Peyer's patch (tissue), 4 donors: ENCODE measurements around the gene ANTXRL. TPM values are rescaled to one million over a fixed set of nuclear protein-coding genes. Genes with fewer than 3 reads are reported as not detected.
"Not testable (repeated sequence)": the region's sequence is repeated elsewhere in the genome, so short reads cannot be mapped to it uniquely, and the experiment has no call there.

Experiments
- DNase-seq, 3 donors: peaks; one replicate each; pipeline ENCODE4 v3.0.0-alpha.2; 2017 to 2019
- H3K27ac ChIP-seq, 4 donors: fragments of 200-600 bp; sonication (generic); one replicate each; pipeline ENCODE4 v1.5.1; 2016 to 2019
- H3K27me3 ChIP-seq, 2 donors: fragments of 200-600 bp; sonication (generic); one replicate each; pipeline ENCODE4 v1.5.1; 2019
- H3K36me3 ChIP-seq, 3 donors: fragments of 200-600 bp; sonication (generic); one replicate each; pipeline ENCODE4 v1.5.1; 2016 to 2019
- H3K4me1 ChIP-seq, 4 donors: fragments of 200-600 bp; sonication (generic); one replicate each; pipeline ENCODE4 v1.5.1; 2016 to 2019
- H3K4me3 ChIP-seq, 4 donors: fragments of 200-600 bp; sonication (generic); 1 replicate in 3 of 4; 2 replicates in 1 of 4; pipeline ENCODE4 v1.5.1; 2016 to 2019; ENCODE audit warnings: mild to moderate bottlenecking in 1 of 4
- H3K9me3 ChIP-seq, 4 donors: fragments of 200-600 bp; sonication (generic); one replicate each; pipeline ENCODE4 v1.5.1; 2016 to 2019; ENCODE audit warnings: mild to moderate bottlenecking in 1 of 4
- POLR2A ChIP-seq, 2 donors: fragments of 450-650 bp; IDR thresholded peaks; one replicate each; pipeline ENCODE4 v1.5.1; 2017; ENCODE audit warnings: antibody characterized with exemption in 2 of 2, mild to moderate bottlenecking in 2 of 2, moderate library complexity in 2 of 2
- total RNA-seq, 4 donors: library from RNA; depleted of rRNA; stranded (reverse); fragments of >200 nt; gene quantifications; one replicate each; pipeline ENCODE4 v1.1.0, GENCODE V29; 2016
- TF ChIP-seq, protein P1 (sequence below), 6 experiments: fragments of 450-650 bp in 4 of 6; fragments of 200-600 bp in 2 of 6; sonication (generic) in 1 of 6; IDR thresholded peaks; one replicate each; pipeline ENCODE4 v1.5.1; 2017 to 2019; ENCODE audit warnings: antibody characterized with exemption in 6 of 6, mild to moderate bottlenecking in 3 of 6, moderate library complexity in 1 of 6

ANTXRL gene
- total RNA-seq, 4 donors from 2014 or later: not detected

DNA sequence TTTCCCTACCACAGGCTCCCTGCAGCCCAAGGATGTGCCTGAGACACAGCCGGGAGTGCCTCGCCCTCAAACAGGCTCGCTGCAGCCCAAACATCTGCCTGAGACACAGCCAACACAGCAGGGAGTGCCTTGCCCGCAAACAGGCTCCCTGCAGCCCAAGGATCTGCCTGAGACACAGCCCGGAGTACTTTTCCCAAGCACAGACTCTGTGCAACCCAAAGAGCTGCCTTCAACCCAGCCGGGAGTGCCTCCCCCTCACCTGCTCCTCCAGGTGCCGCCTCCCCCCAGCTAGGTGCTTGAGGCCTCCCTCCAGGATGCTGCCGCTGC is 42.9 kb downstream of the ANTXRL start:
- Histone ChIP-seq H3K9me3 (no peaks in the 10 kb centered on the region), H3K27ac (no peak overlapping the region), H3K36me3 (no peaks in the 10 kb centered on the region), H3K4me1 (no peaks in the 10 kb centered on the region), H3K27me3 (no peaks in the 10 kb centered on the region), H3K4me3 (no peak overlapping the region)
- TF ChIP-seq, protein P1, sequence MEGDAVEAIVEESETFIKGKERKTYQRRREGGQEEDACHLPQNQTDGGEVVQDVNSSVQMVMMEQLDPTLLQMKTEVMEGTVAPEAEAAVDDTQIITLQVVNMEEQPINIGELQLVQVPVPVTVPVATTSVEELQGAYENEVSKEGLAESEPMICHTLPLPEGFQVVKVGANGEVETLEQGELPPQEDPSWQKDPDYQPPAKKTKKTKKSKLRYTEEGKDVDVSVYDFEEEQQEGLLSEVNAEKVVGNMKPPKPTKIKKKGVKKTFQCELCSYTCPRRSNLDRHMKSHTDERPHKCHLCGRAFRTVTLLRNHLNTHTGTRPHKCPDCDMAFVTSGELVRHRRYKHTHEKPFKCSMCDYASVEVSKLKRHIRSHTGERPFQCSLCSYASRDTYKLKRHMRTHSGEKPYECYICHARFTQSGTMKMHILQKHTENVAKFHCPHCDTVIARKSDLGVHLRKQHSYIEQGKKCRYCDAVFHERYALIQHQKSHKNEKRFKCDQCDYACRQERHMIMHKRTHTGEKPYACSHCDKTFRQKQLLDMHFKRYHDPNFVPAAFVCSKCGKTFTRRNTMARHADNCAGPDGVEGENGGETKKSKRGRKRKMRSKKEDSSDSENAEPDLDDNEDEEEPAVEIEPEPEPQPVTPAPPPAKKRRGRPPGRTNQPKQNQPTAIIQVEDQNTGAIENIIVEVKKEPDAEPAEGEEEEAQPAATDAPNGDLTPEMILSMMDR (IDR thresholded peaks at IDR 0.05): no peak
- TF ChIP-seq POLR2A (IDR thresholded peaks at IDR 0.05): no peak
- DNase-seq: no peak

DNA sequence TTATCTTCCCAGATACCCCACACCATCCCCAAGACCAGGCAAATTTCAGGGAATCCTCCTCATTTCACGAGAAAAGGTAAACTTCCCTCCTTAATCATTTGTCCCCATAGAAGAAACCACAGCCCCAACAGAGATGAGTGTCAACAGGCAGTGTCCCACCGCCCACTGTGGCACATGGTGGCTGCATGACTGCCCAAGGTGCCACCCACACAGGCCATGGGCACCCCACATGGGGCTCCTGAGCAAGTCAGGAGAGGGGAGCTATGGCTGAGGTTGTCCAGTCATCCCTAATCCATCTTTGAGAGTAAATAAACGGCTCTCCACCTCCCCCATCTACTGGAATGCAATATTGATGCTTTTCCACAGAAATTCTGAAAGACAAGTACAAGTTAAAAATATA is 44.1 kb downstream of the ANTXRL start:
- no peak overlapping the region for H3K4me3 ChIP-seq
- H3K27me3 ChIP-seq: no peaks in the 10 kb centered on the region
- H3K36me3 ChIP-seq: no peaks in the 10 kb centered on the region
- H3K27ac ChIP-seq: no peak overlapping the region
- H3K4me1 ChIP-seq: no peaks in the 10 kb centered on the region
- no peaks in the 10 kb centered on the region for H3K9me3 ChIP-seq
- DNase-seq: no peak
- TF ChIP-seq POLR2A (IDR thresholded peaks at IDR 0.05): no peak
- TF ChIP-seq, protein P1 (IDR thresholded peaks at IDR 0.05): no peak

DNA sequence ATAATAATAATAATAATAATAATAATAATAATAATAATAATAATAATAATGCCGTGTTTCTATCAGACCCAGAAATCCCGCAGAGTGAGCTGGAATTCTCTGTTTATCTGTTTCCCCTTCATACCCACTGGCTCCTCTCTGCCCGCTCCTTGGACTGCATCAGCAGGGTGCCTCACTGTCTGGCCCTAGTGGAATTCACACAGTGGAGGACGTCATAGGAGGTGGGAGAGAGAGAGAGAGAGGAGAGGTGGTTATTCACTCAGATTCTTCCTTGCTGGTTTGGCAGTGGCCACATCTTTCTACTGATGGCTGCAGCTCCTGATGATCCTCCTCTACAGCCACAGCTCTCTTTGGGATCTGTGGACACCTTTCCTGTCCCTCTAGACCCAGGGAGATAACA is 78.7 kb downstream of the ANTXRL start:
- DNase-seq, H3K36me3 ChIP-seq, H3K4me3 ChIP-seq, H3K9me3 ChIP-seq, H3K27me3 ChIP-seq, H3K27ac ChIP-seq, H3K4me1 ChIP-seq: not testable (repeated sequence)

DNA sequence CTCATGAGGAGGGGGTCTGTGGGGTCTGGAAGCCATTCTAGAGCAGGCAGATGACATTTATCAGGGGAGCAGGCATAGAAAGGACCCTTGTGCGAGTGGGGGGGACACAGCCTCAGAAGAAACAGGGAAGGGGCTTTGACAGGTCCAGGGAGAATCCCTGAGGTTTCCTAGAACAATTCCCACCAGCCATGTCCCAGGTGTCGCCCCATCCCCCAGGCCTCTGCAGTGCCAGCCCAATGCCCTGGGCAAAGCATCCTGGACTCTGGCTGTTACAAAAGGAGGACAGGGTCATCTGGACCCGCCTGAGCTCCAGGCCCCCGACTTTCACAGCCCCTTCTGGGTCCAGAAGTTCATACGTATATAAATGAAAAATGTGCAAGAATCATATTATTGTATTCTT is 80.4 kb downstream of the ANTXRL start:
- not testable (repeated sequence) for H3K27ac ChIP-seq, H3K27me3 ChIP-seq, H3K9me3 ChIP-seq, H3K4me3 ChIP-seq, H3K4me1 ChIP-seq, H3K36me3 ChIP-seq, DNase-seq

DNA sequence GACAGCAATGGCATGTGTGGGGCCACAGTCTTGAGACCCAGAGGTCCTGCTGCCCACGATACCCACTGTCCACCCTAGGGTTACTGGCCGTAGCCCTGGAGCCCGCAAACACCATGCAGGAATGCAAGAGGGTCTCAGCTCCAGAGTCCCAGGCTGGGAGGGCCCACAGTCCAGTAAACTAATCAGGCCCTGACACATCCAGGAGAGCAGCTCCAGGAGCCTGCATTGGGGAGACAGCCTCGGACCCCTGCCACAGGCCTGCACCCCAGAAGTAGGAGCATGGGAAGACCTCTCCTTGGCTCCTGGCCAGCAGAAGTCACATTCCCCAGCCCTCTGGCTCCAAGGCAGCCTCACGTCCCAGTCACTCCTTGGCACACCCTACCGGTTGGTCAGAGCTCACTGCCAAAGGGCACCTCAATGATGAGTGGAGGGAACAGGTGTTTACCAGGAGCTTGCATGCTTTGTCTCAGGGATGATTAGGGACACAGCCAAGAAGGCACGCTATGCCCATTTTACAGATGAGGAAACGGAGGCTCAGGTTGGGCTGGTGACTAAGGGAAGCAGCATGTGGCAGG is 81.0 kb downstream of the ANTXRL start:
- not testable (repeated sequence) for H3K27ac ChIP-seq, H3K4me3 ChIP-seq, H3K36me3 ChIP-seq, H3K4me1 ChIP-seq, H3K27me3 ChIP-seq, DNase-seq, H3K9me3 ChIP-seq

DNA sequence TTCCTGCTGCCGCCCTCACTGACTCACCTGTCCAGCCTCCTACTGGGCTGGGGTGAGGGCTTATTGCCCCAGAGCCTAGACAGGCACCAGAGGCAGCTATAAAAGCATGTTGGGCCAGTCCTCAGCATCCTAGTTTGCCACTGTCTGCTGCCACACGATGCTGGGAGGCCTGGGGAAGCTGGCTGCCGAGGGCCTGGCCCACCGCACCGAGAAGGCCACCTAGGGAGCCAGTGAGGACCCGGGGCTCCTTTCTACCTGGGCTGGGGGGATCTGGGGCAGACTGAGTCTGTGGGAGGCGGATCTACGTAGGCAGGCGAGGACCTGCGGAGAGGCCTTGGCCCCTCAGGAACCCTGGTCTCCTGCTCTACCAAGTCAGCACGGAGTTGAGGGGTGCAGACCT is 82.2 kb downstream of the ANTXRL start:
- H3K27ac ChIP-seq, H3K27me3 ChIP-seq, H3K4me1 ChIP-seq, DNase-seq, H3K36me3 ChIP-seq, H3K9me3 ChIP-seq, H3K4me3 ChIP-seq: not testable (repeated sequence)

DNA sequence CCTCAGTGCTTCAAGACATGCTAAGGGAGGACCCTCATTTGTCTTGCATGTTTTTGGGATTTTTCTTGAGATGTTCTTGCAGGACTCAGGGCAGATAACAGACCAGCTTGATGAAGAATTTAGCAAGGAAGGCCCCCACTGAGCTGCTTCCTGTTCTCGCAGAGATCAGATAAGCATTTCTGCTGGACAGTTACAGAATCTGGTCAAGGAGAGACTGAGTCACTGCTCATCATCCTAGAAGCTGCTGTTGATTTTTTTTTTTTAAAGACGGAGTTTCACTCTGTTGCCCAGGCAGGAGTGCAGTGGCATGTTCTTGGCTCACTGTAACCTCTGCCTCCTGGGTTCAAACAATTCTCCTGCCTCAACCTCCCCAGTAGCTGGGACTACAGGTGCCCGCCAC is 87.6 kb downstream of the ANTXRL start:
- not testable (repeated sequence) for DNase-seq, H3K9me3 ChIP-seq, H3K27me3 ChIP-seq

DNA sequence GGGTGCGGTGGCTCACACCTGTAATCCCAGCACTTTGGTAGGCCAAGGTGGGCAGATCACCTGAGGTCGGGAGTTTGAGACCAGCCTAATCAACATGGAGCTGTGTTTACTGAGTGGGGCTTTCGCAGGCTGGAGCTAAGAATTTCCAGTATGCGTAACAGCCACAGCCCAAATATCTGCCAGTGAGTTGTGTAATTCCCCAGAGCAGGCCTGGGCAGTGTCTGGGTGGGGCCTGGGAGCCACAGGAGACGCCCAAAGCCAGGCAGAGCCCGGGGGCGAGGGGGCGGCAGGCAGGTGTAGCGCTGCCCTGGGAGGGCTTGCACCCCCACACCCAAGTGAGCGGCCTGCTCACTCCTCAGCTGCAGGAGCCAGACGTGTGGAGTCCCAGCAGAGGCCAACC is 88.6 kb downstream of the ANTXRL start, which contains the start of gene ANXA8L1:
Gene ANXA8L1 (plus strand): TSS at position 371 of the 400 bp plus-strand sequence. CDS start 76 bp downstream, outside the sequence.
- H3K36me3 ChIP-seq, H3K4me1 ChIP-seq, H3K4me3 ChIP-seq, DNase-seq, H3K27ac ChIP-seq, H3K27me3 ChIP-seq, H3K9me3 ChIP-seq: not testable (repeated sequence)

More for the DNA sequence above, 87.6 kb downstream of the ANTXRL start:
- not testable (repeated sequence) for H3K27ac ChIP-seq, H3K36me3 ChIP-seq, H3K4me3 ChIP-seq, H3K4me1 ChIP-seq

DNA sequence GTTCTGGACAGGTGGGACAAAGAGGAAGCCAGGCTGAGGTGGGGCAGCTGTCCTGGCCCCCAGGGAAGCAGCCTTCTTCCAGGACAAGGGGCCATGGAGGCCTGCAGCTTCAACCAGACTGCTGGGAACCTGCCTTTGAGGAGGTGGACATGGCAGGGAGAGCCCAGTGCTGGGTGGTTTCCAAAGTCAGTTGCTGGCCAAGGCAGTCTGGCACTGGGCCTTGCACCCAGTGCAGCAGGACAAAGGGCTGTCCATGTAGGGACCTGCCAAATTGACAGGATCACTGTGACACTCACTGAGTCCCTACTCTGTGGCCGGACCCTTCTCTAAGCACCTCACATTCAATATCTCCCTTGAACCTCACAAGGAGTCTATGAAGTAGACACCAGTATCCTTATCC is 90.2 kb downstream of the ANTXRL start:
- H3K9me3 ChIP-seq, DNase-seq, H3K36me3 ChIP-seq, H3K4me1 ChIP-seq, H3K4me3 ChIP-seq, H3K27ac ChIP-seq, H3K27me3 ChIP-seq: not testable (repeated sequence)

DNA sequence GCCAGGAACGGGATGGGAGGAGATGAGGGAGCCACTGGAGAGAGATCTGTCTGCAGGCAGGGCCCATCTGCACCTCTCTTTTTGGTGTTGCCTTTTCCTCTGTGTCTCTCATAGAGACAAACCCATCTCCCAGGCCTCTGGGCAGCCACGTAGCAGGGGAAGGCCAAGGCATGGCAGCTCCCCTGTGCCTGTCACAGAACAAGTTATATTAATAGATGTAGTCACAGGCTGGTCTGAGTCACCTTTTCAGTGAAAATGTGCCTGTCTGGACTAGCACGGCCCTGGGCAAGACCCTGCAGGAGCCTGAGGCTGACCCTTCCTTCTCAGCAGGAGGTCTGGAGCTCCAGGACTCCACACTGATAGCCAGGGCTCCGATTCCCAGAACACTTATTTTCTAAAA is 90.9 kb downstream of the ANTXRL start:
- not testable (repeated sequence) for DNase-seq, H3K9me3 ChIP-seq

DNA sequence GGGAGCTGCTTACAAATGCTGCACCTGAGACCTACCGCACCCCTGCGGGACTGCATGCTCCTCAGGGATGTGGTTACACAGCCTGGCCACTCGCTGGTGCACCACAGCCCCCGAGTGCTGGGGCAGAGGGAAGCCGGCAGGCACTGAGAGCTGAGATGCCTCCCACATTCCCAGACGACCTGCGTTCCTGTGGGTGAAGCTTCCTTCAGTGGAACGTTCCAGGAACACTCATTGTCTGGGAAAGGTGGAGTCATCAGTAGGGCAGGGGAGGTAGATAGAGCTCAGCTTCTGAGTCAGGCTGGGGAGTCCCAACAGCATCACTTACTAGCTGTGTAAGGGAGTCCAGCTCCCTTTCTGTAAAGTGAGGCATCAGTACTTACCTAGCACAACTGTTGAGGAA is 91.3 kb downstream of the ANTXRL start:
- not testable (repeated sequence) for H3K36me3 ChIP-seq, DNase-seq, H3K27me3 ChIP-seq, H3K9me3 ChIP-seq, H3K4me1 ChIP-seq, H3K4me3 ChIP-seq, H3K27ac ChIP-seq

More for the DNA sequence above, 90.9 kb downstream of the ANTXRL start:
- not testable (repeated sequence) for H3K27ac ChIP-seq, H3K36me3 ChIP-seq, H3K27me3 ChIP-seq, H3K4me1 ChIP-seq, H3K4me3 ChIP-seq

DNA sequence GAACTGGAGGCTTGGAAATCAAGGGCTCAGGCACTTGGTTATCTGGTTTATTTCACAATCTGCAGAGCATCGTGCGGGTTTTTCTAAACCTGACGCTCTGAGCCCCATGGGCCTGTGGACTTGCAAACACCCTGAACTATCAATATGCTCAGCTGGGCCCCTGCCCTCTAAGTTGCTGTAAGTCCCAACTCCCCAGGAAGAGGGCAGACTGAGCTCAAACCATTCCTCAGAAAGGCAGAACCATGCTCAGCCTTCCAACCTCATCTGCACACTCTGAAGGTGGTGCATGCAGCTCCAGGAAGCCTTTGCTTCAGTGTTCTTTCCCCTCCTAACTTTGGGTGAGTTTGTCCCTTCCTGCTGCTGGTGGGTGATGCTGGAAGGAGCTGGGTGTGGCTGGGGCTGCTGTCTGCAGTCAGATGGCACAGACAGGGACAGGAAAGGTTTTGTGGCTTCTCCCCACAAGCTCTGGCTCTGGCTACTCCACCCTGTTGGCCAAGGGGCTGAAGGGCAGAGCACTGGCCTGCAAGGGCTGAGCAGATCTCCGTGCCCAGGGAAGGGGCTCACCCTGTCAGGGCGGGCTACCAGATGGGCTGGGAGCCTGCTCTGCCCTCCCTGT is 92.5 kb downstream of the ANTXRL start:
- H3K36me3 ChIP-seq, H3K27ac ChIP-seq: not testable (repeated sequence)

More for the DNA sequence above, 92.5 kb downstream of the ANTXRL start:
- H3K4me1 ChIP-seq, DNase-seq, H3K27me3 ChIP-seq, H3K4me3 ChIP-seq, H3K9me3 ChIP-seq: not testable (repeated sequence)
